GM12891 (cell line): ENCODE measurements around the gene UROS.

ENCODE experiments used
- PAX5 ChIP-seq: IDR thresholded peaks from 2 replicates; pipeline ENCODE4 v1.6.1; 2011; ENCODE audit warnings: low read length, moderate library complexity, mild to moderate bottlenecking; ENCODE audit not compliant: insufficient read depth, severe bottlenecking
- POLR2A ChIP-seq: IDR thresholded peaks from 2 replicates; pipeline ENCODE4 v1.6.1; 2011; ENCODE audit warnings: low read depth, low read length, control low read depth
- POLR2AphosphoS5 ChIP-seq: IDR thresholded peaks from 2 replicates; pipeline ENCODE4 v1.6.1; 2011; ENCODE audit warnings: low read depth, low read length, control low read depth
- POU2F2 ChIP-seq: IDR thresholded peaks from 2 replicates; pipeline ENCODE4 v1.6.1; 2011; ENCODE audit warnings: low read depth, mild to moderate bottlenecking, control low read depth, low read length, moderate library complexity
- SPI1 ChIP-seq: IDR thresholded peaks from 2 replicates; pipeline ENCODE4 v1.6.1; 2011; ENCODE audit warnings: low read depth, low read length, control low read depth
- TAF1 ChIP-seq: IDR thresholded peaks from 2 replicates; pipeline ENCODE4 v1.6.1; 2011; ENCODE audit warnings: low read depth, low read length, control low read depth

DNA sequence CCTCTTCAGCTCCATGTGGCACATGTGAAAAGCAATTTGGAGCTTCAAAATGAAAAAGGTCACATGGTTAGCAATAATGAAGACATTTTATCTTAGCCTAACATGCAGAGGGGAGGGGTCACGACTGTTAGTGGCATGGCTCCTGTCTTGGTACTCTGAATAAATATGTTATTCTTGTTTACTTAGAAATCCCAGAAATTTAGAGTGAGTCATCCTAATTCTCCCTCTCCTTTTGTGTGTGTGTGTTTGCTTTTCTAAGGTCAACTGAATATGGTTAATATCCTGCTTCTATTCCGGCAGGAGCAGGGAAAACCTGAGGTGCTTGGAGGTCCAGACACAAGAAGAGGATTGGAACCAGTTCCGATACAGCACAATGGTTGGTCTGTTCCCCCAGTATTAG, 17.9 kb upstream of the UROS start:
- TF ChIP-seq TAF1 (no peak), POLR2AphosphoS5 (no peak), POLR2A (no peak), SPI1 (no peak), PAX5 (no peak), POU2F2 (no peak)
